Activated CD4-positive, alpha-beta T cell treated with anti-CD3 and anti-CD28 coated beads, Interleukin-2, Interleukin-6, amounts not matched to agents 100 ng/mL and 50 ng/mL, durations not matched to agents 16 hours and 8 hours (primary cell): Measurements from ENCODE around the gene CCNC.

Experiments
- DNase-seq: peaks from one replicate; pipeline ENCODE4 v3.0.0-alpha.2; 2020

CCNC gene

GRCh38 chr6:99568103-99568933 is at the start of gene CCNC:
TSS of gene CCNC (minus strand) at chr6:99568660. CDS start at chr6:99568527, 133 bp downstream.
- DNase-seq, result peak; percentile 93

DNA sequence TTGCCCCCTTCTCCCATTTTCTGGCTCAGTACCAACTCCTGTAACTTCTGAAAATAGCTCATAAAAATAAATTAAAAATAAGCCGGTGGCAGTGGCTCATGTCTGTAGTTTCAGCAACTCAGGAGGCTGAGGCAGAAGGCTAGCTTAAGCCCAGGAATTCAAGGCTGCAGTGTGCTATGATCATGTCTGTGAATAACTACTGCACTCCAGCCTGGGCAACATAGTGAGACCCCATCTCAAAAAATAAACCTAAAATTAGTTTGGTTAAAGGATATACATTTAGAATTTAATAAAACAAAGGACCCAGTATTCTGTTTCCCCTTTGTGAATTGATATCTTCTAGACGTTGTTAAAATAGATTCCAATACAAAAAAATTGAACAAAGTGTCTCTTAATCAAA is 48.7 kb upstream of the CCNC start:
- DNase-seq, result no peak

DNA sequence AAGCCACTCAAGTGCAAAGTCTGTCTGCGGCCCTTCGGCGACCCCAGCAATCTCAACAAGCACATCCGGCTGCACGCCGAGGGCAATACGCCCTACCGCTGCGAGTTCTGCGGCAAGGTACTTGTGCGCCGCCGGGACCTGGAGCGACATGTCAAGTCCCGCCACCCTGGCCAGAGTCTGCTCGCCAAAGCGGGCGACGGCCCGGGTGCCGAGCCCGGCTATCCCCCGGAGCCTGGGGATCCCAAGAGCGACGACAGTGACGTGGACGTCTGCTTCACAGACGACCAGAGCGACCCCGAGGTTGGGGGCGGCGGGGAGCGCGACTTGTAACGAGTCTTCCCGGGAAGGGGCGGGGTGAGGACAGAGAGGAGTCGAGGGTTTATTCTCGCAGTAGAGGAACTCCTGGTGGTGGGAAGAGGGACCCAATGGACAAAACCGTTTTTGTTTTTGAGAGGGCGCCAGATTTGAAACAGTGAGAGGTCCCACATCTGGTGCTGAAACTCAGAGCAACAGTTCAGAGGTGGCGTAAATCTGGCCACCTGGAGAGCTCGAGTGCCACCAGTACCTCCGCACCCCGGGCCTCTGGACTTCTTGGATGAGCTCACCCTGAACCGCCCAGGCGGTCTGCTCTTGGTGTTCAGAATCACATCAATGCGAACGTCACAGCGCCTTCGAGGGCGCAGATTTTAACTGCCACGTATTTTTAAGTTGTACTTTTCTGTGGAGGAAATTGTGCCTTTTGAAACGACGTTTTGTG is 46.1 kb upstream of the CCNC start:
- no peak for DNase-seq

GRCh38 chr6:99613705-99614429 is 45.4 kb upstream of the CCNC start:
- DNase-seq, result peak; percentile 44

GRCh38 chr6:99613409-99613704 is 44.9 kb upstream of the CCNC start:
- peak; percentile 69 for DNase-seq

DNA sequence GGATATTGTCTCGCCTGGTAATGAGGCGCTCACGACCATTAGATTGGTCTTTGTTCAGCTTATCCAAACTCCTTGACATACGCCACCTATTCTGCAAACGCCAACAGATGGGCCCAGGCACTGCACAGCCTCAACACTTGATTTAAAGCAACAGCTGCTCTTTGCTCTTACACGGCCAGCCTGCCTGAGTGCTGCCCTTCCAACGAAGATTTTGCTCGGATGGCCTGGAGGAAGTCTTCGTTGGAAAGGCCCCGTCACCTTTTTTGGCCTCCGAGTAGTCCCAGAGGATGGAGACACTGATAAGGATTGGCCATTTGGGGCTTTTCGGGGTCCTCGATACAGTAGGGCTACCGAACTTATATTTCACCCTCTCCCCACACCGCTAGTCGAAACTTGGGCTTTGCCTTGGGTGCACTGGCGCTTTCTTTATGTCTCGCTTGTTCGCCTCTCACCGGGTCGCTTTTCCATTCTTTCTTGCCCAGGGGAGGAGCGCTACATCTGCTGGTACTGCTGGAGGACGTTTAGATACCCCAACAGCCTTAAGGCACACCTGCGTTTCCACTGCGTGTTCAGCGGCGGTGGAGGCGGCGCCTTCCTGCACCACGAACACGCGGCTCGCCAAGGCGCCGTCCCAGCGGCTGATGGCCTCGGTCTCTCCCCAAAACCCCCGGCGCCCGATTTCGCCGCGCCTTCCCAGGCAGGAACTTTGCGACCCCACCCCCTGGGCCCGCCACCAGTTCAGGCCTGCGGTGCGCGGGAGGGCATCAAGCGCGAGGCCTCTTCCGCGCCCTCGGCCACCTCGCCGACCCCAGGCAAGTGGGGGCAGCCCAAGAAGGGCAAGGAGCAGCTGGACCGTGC is 44.3 kb upstream of the CCNC start:
- DNase-seq, result no peak

DNA sequence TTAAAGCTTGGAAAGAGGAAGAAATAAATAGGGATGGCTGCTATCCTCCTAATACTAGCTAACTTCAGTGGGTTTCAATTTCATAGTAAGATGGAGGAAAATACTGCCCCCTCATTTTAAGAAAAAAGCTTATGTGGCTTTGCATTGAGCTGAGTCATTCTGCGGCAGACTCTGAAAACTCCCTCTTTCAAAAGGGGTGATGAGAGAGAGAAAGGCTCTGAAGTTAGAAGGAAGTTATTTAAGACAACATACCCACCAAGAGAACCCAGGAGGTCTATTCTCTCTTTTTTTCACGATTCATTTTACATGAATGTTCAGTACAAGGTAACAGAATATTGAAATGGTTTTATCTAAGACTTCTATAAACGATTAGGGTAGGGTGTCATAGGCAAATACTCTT is 42.7 kb upstream of the CCNC start:
- peak; percentile 67 for DNase-seq

DNA sequence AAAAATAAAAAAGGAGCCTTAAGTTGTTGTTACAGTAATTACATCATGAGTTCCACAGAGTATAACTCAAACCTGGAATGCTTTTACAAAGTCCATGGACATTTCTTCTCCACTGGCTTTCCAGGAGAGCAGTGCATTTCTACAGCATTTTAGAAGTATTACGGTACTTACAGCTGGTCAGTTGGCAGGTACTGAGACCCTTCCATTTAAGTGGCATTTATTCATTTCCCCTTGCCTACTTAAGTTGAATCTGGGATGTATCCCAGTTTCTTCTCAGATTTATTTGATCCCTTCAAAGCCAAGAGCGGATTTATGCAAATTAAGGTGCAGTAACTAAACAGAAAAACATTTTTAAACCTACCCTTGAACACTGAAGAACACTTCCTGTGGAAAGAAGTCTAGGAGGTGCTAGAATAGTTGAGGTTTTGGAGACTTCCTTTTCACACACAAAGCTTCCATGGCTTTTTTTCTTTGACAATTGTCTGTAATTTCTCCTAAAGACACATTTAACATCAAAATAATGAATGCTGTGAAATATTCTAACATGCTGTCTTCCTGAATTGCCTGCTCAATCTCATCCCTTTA is 41.5 kb upstream of the CCNC start:
- no peak for DNase-seq

- no peak for DNase-seq
Measured at GRCh38 chr6:99608886-99609482, 40.5 kb upstream of the CCNC start.

GRCh38 chr6:99608059-99608885 is 39.8 kb upstream of the CCNC start:
- DNase-seq, result no peak

DNA sequence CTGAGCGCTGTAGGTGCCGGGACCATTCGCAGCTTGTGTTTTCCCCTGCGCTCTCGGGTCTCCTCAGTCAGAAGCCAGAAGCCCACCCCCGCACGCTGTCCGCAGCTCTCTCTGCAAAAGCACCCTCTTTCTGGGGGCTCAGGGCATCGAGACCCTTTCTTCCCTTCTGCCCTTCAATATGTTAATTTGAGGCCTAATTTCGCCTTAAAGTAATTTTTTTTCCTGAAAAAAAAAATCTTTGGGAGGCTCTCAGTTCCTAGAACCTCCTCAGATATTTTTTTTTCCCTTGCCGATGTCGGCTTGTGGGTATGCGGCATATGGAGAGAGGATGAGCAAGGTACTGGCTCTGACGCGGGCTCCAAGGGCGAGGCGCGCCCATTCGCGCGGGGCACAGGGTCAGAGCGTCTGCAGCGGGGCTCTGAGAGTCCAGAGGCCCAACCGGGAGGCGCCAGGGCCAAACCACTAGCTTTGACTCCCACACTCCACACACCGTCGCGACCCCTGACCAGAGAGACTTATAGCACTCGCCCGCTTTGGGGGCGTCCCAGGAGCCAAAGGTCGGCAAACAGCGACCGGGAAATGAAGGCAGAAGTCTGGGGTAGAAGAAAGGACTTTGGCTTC is 39.1 kb upstream of the CCNC start:
- no peak for DNase-seq

DNA sequence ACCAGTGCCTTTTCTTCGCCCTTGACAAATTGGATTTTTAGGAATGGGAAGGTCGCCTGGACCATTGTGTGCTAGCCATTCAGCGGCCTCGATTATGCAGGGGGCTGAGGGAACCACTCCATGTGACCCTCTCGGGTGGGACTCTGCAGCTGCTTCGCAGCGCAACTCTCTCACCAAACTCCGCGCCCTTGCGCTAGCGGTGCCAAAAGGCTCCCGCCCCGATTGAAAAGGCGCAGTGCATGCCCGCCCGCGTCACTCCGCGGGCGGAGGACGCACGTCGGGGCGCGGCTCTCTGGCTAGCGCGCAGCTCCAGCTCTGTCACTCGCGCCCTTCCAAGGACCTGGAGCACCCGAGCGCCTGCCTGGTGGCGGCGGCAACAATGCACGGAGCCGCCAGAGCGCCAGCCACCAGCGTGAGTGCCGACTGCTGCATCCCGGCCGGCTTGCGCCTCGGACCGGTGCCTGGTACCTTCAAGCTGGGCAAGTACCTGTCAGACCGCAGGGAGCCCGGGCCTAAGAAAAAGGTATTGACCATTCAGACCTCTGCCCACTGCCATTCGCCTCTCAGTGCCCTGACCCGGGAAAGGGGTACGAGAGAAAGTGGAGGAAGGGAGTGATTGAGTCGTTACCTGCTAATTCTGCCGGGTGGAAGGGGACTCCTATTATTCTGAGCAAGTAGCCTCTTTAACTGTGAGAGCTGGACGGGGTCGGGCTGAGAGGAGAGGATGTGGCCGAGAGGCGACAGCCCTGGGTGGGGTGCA is 38.4 kb upstream of the CCNC start, which contains the start of gene PRDM13:
PRDM13 (plus strand) TSS at position 178 of the 760 bp plus-strand sequence; CDS start at position 380, 202 bp downstream.
- no peak for DNase-seq

DNA sequence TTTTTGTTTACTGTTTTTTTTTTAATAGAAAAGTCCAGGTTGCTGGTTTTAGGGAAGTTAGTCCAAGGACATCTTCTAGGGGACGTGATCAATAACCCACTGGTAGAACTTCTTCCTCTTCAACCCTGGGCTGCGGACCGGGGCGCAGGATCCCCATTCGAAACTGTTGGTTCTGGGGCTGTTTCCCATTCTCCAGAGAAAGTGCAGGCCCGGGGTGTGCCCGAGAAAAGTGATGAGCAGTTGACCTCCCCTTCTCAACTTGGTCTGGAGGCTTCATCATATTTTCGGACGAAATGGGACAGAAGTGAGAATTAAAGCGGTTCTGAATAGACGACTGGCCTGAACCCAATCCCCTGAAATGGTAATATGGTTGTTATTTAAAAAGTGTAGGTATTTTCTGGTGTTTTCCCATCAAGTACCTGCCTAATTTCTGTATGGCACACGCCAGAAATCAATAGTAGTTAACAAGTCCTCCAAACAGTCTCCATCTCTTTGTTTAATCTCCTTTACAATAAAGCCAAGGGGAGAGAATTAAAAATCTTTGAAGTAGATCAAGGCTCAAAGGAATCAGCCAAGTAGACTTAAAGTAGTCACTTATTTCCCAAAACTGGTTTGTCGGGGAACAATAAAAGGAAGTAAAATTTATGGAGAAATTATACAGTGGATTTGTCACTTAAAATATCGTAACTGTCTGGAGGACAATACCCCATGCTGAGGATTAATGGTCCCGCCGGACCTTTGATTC is 37.6 kb upstream of the CCNC start:
- no peak for DNase-seq

- DNase-seq, result no peak
Measured at GRCh38 chr6:99605074-99605734, 36.7 kb upstream of the CCNC start.

DNA sequence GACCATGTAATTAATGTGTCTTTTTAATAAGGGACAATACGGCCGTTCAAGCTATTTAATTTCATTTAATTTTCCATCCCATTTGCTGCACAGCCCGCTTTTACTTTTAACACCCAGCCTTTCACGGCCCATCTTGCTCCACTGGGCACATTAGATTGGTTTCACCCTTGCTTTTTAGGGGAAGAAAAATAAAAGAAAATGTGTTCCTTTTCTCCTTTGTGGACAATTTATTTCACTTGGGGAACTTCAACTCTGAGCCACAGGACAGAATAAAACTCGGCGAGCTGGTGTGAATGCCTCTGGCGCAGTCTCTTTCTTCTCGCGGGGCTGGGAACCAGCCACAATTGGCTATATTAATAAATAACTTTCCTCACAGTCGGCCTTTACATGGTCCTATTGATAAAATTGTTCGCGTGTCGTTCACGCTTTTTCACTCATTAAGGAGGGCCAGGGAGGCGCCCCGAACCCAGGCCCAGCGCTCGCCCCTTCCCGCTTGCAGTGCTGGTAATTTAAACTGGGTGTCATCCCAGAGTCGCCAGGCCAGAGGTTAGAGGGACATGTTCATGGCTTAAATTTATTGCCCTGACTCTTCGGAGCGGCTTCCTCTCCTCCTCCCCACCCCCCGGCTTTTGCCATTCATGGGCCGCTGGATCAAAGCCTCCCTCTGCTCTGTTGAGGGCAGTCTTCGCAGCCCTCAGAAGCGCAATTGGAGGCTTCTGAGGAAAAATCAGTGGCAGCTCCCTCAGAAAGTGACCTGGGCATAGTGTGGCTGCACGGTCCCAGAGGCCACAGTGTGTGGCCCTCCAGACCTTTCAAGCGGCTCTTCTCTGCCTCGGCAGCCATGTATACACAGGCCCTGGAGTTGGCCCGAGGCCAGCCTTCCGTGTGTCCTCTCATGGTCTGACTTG is 36.0 kb upstream of the CCNC start:
- no peak for DNase-seq

DNA sequence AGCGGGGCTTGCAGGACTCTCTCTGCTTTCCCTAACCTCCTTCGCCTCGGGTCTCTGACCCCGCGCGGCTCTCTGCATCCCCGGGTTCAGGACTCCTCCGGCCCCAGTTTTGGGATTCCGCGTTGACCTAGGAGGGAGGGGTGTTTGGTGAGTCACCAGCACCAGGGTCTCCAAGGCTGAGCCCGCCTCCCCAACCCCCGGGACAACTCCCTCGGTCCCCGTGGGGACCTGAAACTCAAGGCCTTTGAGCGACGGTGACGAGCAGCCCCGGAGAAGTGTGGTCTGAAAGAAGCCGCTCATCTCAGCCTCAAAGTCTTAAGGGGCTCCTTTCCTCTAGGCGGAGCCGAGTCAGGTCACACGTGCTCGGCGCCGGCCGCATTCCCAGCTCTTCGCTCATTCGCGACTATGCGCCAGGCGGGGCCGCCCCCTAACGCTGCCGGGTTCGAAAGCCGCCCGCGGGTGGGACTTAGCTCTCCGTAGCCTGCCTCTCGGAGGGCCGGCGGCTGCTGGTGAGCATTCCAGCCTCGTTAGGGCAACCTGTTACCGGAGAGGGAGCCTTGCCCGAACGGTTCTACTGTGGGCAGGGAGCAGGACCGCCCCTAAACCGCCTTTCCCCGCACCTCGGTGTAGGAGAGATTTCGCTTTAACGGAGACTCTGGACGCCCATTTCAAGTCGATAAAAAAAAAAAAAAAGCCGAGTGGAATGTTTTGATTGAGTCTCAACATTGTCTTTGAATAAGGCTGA is 35.1 kb upstream of the CCNC start:
- no peak for DNase-seq
